ENCODE results near the gene HECW1. TPM values are rescaled to one million over a fixed set of nuclear protein-coding genes. Genes with fewer than 3 reads are reported as not detected.

The HECW1 gene
- total RNA-seq, 4 donors from 2014 or later, result 1.2 to 3.9 (median 2.0) TPM

DNA sequence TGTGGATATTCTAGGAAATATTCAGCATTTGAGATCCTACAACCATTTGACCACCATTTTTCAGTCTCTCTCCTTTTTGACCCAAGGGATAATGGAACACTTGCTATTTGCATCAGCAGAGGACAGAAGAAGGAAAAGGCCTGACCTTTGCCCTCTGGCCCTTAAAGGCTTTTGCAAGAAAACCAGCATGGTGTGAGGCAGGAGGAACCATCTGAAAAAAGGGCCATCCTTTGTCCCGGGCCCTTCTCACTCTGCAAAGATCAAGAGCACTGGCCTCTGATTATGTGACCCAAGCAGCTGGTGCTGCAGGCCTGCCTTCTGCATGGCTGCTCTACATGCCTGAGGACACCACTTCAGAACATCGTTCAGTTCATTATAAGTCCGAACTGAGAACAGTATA is 337.1 kb downstream of the HECW1 start:
- H3K27me3 ChIP-seq, result no peaks in the 10 kb centered on the region
- no peak for TF ChIP-seq POLR2A (IDR thresholded peaks at IDR 0.05)
- TF ChIP-seq, protein P1, sequence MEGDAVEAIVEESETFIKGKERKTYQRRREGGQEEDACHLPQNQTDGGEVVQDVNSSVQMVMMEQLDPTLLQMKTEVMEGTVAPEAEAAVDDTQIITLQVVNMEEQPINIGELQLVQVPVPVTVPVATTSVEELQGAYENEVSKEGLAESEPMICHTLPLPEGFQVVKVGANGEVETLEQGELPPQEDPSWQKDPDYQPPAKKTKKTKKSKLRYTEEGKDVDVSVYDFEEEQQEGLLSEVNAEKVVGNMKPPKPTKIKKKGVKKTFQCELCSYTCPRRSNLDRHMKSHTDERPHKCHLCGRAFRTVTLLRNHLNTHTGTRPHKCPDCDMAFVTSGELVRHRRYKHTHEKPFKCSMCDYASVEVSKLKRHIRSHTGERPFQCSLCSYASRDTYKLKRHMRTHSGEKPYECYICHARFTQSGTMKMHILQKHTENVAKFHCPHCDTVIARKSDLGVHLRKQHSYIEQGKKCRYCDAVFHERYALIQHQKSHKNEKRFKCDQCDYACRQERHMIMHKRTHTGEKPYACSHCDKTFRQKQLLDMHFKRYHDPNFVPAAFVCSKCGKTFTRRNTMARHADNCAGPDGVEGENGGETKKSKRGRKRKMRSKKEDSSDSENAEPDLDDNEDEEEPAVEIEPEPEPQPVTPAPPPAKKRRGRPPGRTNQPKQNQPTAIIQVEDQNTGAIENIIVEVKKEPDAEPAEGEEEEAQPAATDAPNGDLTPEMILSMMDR (IDR thresholded peaks at IDR 0.05 in 4 of 5, conservative IDR thresholded peaks at IDR 0.05 in 1 of 5), result no peak
- no peaks in the 10 kb centered on the region for H3K9me3 ChIP-seq
- ATAC-seq (no peak), DNase-seq (no peak)
- in situ Hi-C loops (cut with MboI; ENCODE audit: low sequenced_read_pairs in 4 of 4), result no loop called here
- no peaks in the 10 kb centered on the region for H3K36me3 ChIP-seq
- no peak overlapping the region for H3K27ac ChIP-seq
- intact Hi-C loops (cut with DNase I; ENCODE audit: low total_unique reads), result no loop called here
- H3K4me1 ChIP-seq, result no peaks in the 10 kb centered on the region
- no peak overlapping the region for H3K4me3 ChIP-seq

DNA sequence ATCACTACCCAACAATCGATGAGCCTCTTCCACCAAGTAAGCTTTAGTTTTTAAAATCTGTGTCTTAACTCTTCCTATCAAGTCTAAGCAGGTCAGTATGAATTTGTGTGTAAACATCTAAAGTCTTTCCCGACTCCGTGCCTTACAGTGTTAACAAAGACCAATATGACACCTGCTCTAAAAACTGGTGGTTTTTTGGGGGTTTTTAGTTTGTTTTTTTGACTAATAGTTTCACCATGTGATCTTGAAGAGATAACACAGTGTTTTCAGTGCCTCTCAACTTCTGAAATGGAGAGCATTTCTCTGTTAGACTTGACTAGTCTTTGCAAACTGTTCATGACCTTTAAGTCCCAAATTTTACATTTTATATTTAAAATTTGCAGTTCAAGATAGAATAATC is 338.4 kb downstream of the HECW1 start:
- no peaks in the 10 kb centered on the region for H3K9me3 ChIP-seq
- TF ChIP-seq, protein P1 (IDR thresholded peaks at IDR 0.05 in 4 of 5, conservative IDR thresholded peaks at IDR 0.05 in 1 of 5), result no peak
- TF ChIP-seq POLR2A (IDR thresholded peaks at IDR 0.05), result no peak
- in situ Hi-C loops (cut with MboI; ENCODE audit: low sequenced_read_pairs in 4 of 4), result loop anchor here in 1 of 4 donors (25.0 kb wide), 1 partner anchor 514 kb away; the partner anchor contains the start of genes MRPL32 and PSMA2

DNA sequence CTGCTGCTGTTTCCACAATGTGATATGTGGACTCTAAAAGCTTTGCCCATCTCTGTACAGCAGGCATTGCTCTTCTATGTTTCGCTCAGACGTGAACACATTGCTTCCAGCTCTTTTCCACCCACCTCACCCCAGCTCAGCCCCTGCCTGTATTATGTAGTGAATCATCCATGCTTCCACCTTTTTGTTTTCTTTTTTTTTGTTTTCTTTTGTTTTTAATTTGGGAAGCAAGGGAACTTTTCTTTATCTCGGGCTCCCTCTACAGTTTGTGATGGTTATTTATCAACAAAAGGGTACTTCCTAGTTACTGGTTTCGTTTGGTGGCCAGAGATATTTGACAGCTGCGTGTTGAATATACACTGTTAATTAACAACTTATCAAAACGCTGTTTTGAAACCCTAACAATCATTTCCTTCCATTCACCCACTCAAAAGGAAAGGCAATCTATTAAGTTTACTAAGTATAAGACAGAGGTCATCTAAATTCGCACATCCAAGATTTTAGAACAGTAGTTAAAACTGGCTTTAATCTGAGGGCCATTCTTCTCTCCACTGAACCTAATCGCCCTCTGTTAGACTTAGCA is 342.6 kb downstream of the HECW1 start:
- H3K27me3 ChIP-seq, result no peaks in the 10 kb centered on the region
- in situ Hi-C loops (cut with MboI; ENCODE audit: low sequenced_read_pairs in 4 of 4) (loop anchor here in 1 of 4 donors (25.0 kb wide), 1 partner anchor 518 kb away; the partner anchor contains the start of genes MRPL32 and PSMA2), intact Hi-C loops (cut with DNase I; ENCODE audit: low total_unique reads) (no loop called here)
- peak overlapping the region in 1 of 4 donors; percentile 22 for H3K4me3 ChIP-seq
- ATAC-seq, result no peak
- no peaks in the 10 kb centered on the region for H3K36me3 ChIP-seq
- TF ChIP-seq, protein P1 (IDR thresholded peaks at IDR 0.05 in 4 of 5, conservative IDR thresholded peaks at IDR 0.05 in 1 of 5), result peak in 1 of 5 experiments; percentile 13
- no peak for TF ChIP-seq POLR2A (IDR thresholded peaks at IDR 0.05)
- H3K27ac ChIP-seq, result no peak overlapping the region
- no peak for DNase-seq
- no peaks in the 10 kb centered on the region for H3K9me3 ChIP-seq
- H3K4me1 ChIP-seq, result no peaks in the 10 kb centered on the region

More for the DNA sequence above, 338.4 kb downstream of the HECW1 start:
- Histone ChIP-seq H3K4me3 (no peak overlapping the region), H3K27ac (no peak overlapping the region), H3K4me1 (no peaks in the 10 kb centered on the region), H3K36me3 (no peaks in the 10 kb centered on the region), H3K27me3 (no peaks in the 10 kb centered on the region)
- no peak for DNase-seq
- intact Hi-C loops (cut with DNase I; ENCODE audit: low total_unique reads), result no loop called here
- ATAC-seq, result no peak

DNA sequence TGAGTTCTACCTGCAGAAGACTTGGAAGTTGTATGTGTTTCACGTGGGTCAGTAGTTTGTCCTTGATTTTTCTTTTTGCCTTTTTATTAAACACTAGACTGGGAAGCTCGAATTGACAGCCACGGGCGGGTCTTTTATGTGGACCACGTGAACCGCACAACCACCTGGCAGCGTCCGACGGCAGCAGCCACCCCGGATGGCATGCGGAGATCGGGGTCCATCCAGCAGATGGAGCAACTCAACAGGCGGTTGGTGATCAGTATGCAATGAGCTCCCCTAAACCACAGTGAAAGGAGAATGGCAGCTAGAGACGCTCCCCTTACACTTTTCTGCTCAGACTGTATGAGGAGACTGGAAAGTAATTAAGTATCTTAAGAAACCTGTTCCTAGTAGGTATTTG is 343.8 kb downstream of the HECW1 start:
- Histone ChIP-seq H3K27me3 (no peaks in the 10 kb centered on the region), H3K9me3 (no peaks in the 10 kb centered on the region), H3K4me3 (no peak overlapping the region), H3K36me3 (no peaks in the 10 kb centered on the region), H3K4me1 (peaks cover 7 to 8% of the 10 kb centered on the region in 2 donors), H3K27ac (no peak overlapping the region)
- in situ Hi-C loops (cut with MboI; ENCODE audit: low sequenced_read_pairs in 4 of 4), result loop anchor here in 1 of 4 donors (25.0 kb wide), 1 partner anchor 519 kb away; the partner anchor contains the start of genes MRPL32 and PSMA2
- no peak for DNase-seq
- no peak for TF ChIP-seq POLR2A (IDR thresholded peaks at IDR 0.05)
- TF ChIP-seq, protein P1 (IDR thresholded peaks at IDR 0.05 in 4 of 5, conservative IDR thresholded peaks at IDR 0.05 in 1 of 5), result no peak
- ATAC-seq, result no peak
- intact Hi-C loops (cut with DNase I; ENCODE audit: low total_unique reads), result no loop called here
